ENCODE results near the gene GP5. TPM values are rescaled to one million over a fixed set of nuclear protein-coding genes. Genes with fewer than 3 reads are reported as not detected.

GP5 gene
- total RNA-seq, 1 experiment from 2014 or later = 0.05 TPM

Other genes with a start within 250 kb of the GP5 start
- gene CPN2, start 47.9 kb downstream of the GP5 start, total RNA-seq (2021; ENCODE audit: unreplicated experiment) = 0.08 TPM
- gene LRRC15, start 29.5 kb downstream of the GP5 start, total RNA-seq (2021; ENCODE audit: unreplicated experiment) = 0.28 TPM
- gene ATP13A3, start 87.7 kb upstream of the GP5 start, total RNA-seq (2021; ENCODE audit: unreplicated experiment) = 169 TPM
- gene TMEM44, start 234.2 kb upstream of the GP5 start, total RNA-seq (2021; ENCODE audit: unreplicated experiment) = 70.1 TPM